MM.1S (cell line): ENCODE results near the gene ADAMTSL3.

Experiments used
- DNase-seq: peaks from one replicate; pipeline ENCODE4 v3.0.0-alpha.2; 2015
- H2AFZ ChIP-seq: fragments of 300-600 bp; sonication (generic); 2 replicates; pipeline ENCODE4 v1.6.0; 2016; ENCODE audit warnings: antibody characterized with exemption, low read length
- H3F3A ChIP-seq: fragments of 300-600 bp; sonication (generic); 2 replicates; pipeline ENCODE4 v1.6.1; 2016; ENCODE audit warnings: mild to moderate bottlenecking, antibody characterized with exemption, low read length, moderate library complexity, mixed read lengths; ENCODE audit not compliant: insufficient read depth
- H3K27ac ChIP-seq: fragments of 300-600 bp; sonication (generic); 2 replicates; pipeline ENCODE4 v1.5.1; 2016; ENCODE audit warnings: mild to moderate bottlenecking, low read length
- H3K27me3 ChIP-seq: fragments of 300-600 bp; sonication (generic); replicated peaks from 2 replicates; pipeline ENCODE4 v1.6.0; 2016; ENCODE audit warnings: low read length; ENCODE audit not compliant: insufficient read depth
- H3K36me3 ChIP-seq: fragments of 300-600 bp; sonication (generic); replicated peaks from 2 replicates; pipeline ENCODE4 v1.6.1; 2016; ENCODE audit warnings: mild to moderate bottlenecking, low read length, mixed read lengths; ENCODE audit not compliant: insufficient read depth
- H3K4me1 ChIP-seq: fragments of 300-600 bp; sonication (generic); 2 replicates; pipeline ENCODE4 v1.6.1; 2016; ENCODE audit warnings: low read length, mixed read lengths
- H3K4me2 ChIP-seq: fragments of 300-600 bp; sonication (generic); 2 replicates; pipeline ENCODE4 v1.6.0; 2016; ENCODE audit warnings: low read depth, low read length
- H3K4me3 ChIP-seq: fragments of 300-600 bp; sonication (generic); 2 replicates; pipeline ENCODE4 v1.5.1; 2016; ENCODE audit warnings: low read length, mixed read lengths
- H3K79me2 ChIP-seq: fragments of 300-600 bp; sonication (generic); 2 replicates; pipeline ENCODE4 v1.6.1; 2016; ENCODE audit warnings: mixed run types, low read length, mixed read lengths
- H3K9ac ChIP-seq: fragments of 300-600 bp; sonication (generic); 2 replicates; pipeline ENCODE4 v1.6.1; 2016; ENCODE audit warnings: low read length, mixed read lengths
- H3K9me2 ChIP-seq: fragments of 300-600 bp; sonication (generic); replicated peaks from 2 replicates; pipeline ENCODE4 v1.6.1; 2016; ENCODE audit warnings: mild to moderate bottlenecking, low read length, mixed read lengths; ENCODE audit not compliant: insufficient read depth
- H3K9me3 ChIP-seq: fragments of 300-600 bp; sonication (generic); replicated peaks from 2 replicates; pipeline ENCODE4 v1.6.1; 2016; ENCODE audit warnings: mild to moderate bottlenecking, low read length, mixed read lengths; ENCODE audit not compliant: insufficient read depth
- H4K20me1 ChIP-seq: fragments of 300-600 bp; sonication (generic); 2 replicates; pipeline ENCODE4 v1.6.1; 2016; ENCODE audit warnings: mild to moderate bottlenecking, low read length, moderate library complexity, mixed read lengths; ENCODE audit not compliant: insufficient read depth
- EZH2 ChIP-seq: fragments of 300-600 bp; sonication (generic); optimal IDR thresholded peaks from 2 replicates; pipeline ENCODE3; 2017; ENCODE audit warnings: low read depth, mild to moderate bottlenecking, antibody characterized with exemption, low read length, mixed read lengths
- EZH2phosphoT487 ChIP-seq: fragments of 300-600 bp; sonication (generic); IDR thresholded peaks from 2 replicates; pipeline ENCODE4 v1.6.1; 2018; ENCODE audit warnings: antibody characterized with exemption, low read length
- TF ChIP-seq, protein P1 (sequence below): fragments of 300-600 bp; sonication (generic); IDR thresholded peaks from 2 replicates; pipeline ENCODE4 v1.5.1; 2016; ENCODE audit warnings: antibody characterized with exemption, low read length, mixed read lengths

Gene ADAMTSL3

DNA sequence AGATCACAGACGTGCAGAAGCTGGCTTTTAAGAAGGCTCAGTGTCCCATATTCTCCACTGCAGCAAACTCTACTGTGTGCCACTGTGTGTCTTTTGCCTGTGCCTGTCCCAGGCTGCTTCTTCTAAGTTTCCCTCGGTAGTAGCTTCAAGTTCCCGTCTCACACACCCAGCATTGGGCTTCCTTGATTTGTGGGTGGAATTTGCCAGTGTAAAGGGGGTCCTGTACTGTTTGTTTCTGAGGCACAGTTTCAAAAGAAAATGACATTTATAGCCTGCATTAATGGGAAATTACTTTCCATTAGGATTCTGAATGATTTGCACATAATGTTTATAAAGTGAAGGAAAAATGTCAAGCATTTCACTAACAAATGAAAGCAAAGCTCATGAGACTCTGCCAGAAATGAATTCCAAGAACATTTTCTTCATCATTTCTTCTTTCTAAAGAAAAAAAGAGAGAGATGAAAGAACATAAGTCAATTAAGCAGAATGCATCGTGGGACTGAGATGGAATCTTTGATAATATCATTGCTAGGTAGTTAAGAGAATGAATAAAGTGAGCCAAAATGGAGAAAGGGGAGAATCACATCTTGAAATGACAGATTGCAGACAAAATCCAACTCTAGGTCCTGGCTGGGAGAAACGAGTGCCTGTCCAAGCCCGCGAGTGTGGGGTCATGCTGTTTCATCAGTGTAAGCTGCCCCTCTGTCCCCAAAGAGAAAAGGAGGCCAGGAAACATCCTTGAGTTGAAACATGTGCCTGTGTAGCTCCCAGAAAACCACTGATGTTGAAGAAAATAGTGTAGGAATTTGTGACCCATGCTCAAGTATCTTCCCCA, 48.6 kb upstream of the ADAMTSL3 start:
- no peak overlapping the region for H3K9ac ChIP-seq
- DNase-seq, result no peak
- TF ChIP-seq, protein P1, sequence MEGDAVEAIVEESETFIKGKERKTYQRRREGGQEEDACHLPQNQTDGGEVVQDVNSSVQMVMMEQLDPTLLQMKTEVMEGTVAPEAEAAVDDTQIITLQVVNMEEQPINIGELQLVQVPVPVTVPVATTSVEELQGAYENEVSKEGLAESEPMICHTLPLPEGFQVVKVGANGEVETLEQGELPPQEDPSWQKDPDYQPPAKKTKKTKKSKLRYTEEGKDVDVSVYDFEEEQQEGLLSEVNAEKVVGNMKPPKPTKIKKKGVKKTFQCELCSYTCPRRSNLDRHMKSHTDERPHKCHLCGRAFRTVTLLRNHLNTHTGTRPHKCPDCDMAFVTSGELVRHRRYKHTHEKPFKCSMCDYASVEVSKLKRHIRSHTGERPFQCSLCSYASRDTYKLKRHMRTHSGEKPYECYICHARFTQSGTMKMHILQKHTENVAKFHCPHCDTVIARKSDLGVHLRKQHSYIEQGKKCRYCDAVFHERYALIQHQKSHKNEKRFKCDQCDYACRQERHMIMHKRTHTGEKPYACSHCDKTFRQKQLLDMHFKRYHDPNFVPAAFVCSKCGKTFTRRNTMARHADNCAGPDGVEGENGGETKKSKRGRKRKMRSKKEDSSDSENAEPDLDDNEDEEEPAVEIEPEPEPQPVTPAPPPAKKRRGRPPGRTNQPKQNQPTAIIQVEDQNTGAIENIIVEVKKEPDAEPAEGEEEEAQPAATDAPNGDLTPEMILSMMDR, result no peak
- TF ChIP-seq EZH2phosphoT487 (no peak), EZH2 (no peak)

DNA sequence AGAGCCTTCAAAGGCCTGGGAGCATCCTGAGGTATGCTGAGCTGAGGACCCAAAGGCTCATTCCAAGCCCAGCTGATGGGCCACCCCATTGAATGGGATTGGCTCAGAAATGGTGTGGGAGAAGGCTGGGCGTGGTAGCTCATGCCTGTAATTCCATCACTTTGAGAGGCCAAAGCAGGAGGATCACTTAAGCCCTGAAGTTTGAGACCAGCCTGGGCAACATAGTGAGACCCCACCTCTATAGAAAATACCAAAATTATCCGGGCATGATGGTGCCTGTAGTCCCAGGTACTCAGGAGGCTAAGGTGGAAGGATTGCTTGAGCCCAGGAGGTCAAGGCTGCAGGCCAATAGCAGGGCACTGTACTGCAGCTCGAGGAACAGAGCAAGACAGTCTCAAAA, 43.8 kb upstream of the ADAMTSL3 start:
- no peak overlapping the region for H2AFZ ChIP-seq
- no peak overlapping the region for H3K9ac ChIP-seq
- H3K27me3 ChIP-seq, result no peaks in the 10 kb centered on the region
- H3K36me3 ChIP-seq, result no peaks in the 10 kb centered on the region
- no peaks in the 10 kb centered on the region for H3K4me1 ChIP-seq
- H3K9me3 ChIP-seq, result no peaks in the 10 kb centered on the region
- H3K9me2 ChIP-seq, result no peaks in the 10 kb centered on the region
- no peak for DNase-seq
- no peaks in the 10 kb centered on the region for H4K20me1 ChIP-seq
- H3K4me3 ChIP-seq, result no peak overlapping the region
- no peak overlapping the region for H3K27ac ChIP-seq
- TF ChIP-seq EZH2phosphoT487 (no peak), EZH2 (no peak)
- TF ChIP-seq, protein P1, result no peak
- H3K79me2 ChIP-seq, result no peaks in the 10 kb centered on the region
- H3K4me2 ChIP-seq, result no peak overlapping the region
- no peaks in the 10 kb centered on the region for H3F3A ChIP-seq

More for the DNA sequence above, 48.6 kb upstream of the ADAMTSL3 start:
- H3K79me2 ChIP-seq, result no peaks in the 10 kb centered on the region
- no peaks in the 10 kb centered on the region for H3K27me3 ChIP-seq
- no peaks in the 10 kb centered on the region for H3F3A ChIP-seq
- no peak overlapping the region for H2AFZ ChIP-seq
- no peaks in the 10 kb centered on the region for H3K4me1 ChIP-seq
- no peak overlapping the region for H3K27ac ChIP-seq
- no peak overlapping the region for H3K4me3 ChIP-seq
- no peaks in the 10 kb centered on the region for H4K20me1 ChIP-seq
- H3K4me2 ChIP-seq, result no peak overlapping the region
- no peaks in the 10 kb centered on the region for H3K9me3 ChIP-seq
- no peaks in the 10 kb centered on the region for H3K36me3 ChIP-seq
- H3K9me2 ChIP-seq, result no peaks in the 10 kb centered on the region

DNA sequence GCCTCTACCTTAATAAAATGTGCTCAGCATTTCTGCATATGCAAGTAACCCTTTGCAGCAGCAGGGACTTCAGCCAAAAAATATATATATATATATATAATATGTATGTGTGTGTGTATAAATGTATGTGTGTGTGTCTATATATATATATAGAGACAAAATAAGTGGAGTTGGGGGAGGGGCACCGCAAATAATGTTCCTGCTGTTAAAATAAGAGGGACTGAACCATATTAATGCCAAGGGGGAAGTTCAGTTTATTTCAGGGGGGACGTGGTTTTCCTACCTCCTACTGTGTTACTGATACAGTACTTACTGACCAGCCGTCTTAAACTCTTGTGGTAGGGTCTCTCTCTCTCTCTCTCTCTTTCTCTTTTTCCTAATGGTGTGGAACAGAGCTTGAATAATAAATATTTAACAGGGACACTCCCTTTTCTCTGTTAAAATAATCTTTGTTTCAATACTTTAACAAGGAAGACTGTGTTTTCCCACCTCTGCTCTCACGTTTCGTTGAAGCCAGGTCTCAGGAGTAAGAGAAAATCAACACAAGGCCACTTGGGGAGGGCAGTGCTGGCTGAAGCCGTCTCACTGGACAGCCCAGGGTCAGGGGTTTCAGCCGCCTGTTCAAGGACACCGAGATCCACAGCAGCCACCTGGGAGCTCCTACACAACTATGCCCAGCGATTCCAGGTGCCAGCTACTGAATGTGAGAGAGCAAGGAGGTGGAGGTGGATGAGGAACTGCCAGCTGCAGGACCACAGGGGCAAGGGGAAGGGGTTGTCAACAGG, 42.8 kb upstream of the ADAMTSL3 start:
- no peak overlapping the region for H3K4me2 ChIP-seq
- no peaks in the 10 kb centered on the region for H3K36me3 ChIP-seq
- no peaks in the 10 kb centered on the region for H3K27me3 ChIP-seq
- H3K4me3 ChIP-seq, result no peak overlapping the region
- DNase-seq, result no peak
- no peaks in the 10 kb centered on the region for H4K20me1 ChIP-seq
- no peaks in the 10 kb centered on the region for H3K4me1 ChIP-seq
- H3K79me2 ChIP-seq, result no peaks in the 10 kb centered on the region
- no peaks in the 10 kb centered on the region for H3F3A ChIP-seq
- no peaks in the 10 kb centered on the region for H3K9me3 ChIP-seq
- H3K27ac ChIP-seq, result no peak overlapping the region
- TF ChIP-seq EZH2, result no peak
- TF ChIP-seq, protein P1, result no peak
- no peak for TF ChIP-seq EZH2phosphoT487
- H2AFZ ChIP-seq, result no peak overlapping the region
- no peak overlapping the region for H3K9ac ChIP-seq
- H3K9me2 ChIP-seq, result no peaks in the 10 kb centered on the region
